ENCODE measurements around the gene FHOD3.
A peak's percentile ranks its signal among the peaks of the same experiment; 100 is the strongest.

Gene FHOD3

DNA sequence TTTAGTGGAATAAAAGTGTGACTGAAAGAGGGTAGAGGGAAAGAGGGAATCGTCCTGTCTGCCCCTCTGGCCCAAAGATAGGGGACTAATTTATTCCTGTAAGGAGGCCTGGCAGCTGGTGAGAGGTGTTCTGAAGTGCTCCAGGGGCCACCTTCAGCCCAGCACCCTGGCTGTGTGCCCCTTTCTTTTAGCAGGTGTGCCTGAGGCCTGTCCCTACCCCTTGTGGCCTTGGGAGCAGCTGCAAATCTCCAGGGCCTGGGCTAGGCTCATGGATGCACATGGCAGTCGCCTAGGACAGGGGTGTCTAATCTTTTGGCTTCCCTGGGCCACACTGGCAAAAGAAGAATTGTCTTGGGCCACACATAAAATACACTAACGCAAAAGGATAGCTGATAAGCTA is 37.3 kb downstream of the FHOD3 start:
- DNase-seq: no peak
- in situ Hi-C loops (cut with HindIII; ENCODE audit: low pct_ligation_motif_present, low sequenced_read_pairs): no loop called here
- no peaks in the 10 kb centered on the region for H3K27me3 ChIP-seq (replicated peaks)
- TF ChIP-seq, protein P1, sequence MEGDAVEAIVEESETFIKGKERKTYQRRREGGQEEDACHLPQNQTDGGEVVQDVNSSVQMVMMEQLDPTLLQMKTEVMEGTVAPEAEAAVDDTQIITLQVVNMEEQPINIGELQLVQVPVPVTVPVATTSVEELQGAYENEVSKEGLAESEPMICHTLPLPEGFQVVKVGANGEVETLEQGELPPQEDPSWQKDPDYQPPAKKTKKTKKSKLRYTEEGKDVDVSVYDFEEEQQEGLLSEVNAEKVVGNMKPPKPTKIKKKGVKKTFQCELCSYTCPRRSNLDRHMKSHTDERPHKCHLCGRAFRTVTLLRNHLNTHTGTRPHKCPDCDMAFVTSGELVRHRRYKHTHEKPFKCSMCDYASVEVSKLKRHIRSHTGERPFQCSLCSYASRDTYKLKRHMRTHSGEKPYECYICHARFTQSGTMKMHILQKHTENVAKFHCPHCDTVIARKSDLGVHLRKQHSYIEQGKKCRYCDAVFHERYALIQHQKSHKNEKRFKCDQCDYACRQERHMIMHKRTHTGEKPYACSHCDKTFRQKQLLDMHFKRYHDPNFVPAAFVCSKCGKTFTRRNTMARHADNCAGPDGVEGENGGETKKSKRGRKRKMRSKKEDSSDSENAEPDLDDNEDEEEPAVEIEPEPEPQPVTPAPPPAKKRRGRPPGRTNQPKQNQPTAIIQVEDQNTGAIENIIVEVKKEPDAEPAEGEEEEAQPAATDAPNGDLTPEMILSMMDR (IDR thresholded peaks at IDR 0.05; ENCODE audit: low read depth, low read length, missing control alignments): no peak
- no peak overlapping the region for H3K27ac ChIP-seq
- no peaks in the 10 kb centered on the region for H3K36me3 ChIP-seq (replicated peaks)
- no peak overlapping the region for H3K4me3 ChIP-seq (ENCODE audit: low read depth, low read length)

DNA sequence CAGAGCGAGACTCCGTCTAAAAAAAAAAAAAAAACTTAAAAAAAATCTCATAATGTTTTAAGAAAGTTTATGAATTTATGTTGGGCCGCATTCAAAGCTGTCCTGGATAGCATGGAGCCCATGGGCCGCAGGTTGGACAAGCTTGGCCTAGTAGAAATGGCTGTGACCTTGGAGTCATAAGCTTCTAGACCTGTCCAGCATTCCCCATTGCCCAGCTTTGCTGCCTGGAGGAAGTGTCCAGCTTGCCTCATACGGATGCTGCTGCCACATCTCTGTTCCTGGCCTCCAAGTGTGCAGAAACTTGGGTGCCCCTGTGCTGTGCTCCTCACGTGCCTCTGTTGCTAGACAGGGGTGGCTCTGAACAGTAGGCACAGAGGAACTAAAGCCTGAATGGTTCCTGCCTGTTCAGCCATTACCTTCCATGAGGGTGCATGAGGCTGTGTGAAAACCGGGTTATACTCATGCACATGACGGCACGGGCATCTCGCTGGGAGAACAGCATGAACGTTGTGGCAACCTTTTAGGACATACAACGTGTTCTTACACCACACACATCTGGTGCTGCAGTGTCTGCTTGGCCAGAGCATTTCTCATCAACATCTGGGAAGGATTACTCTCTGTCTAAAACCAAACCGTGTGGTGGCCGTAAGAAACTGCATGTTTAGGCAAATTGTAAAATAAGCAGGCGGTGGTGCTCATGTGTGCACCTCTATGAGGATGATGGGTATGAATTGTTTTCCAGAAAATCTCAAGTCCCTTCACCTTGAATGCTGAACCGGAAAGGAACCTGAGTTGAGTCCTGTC is 38.2 kb downstream of the FHOD3 start:
- Histone ChIP-seq H3K4me3 (ENCODE audit: low read depth, low read length) (no peak overlapping the region), H3K27me3 (replicated peaks) (no peaks in the 10 kb centered on the region), H3K27ac (no peak overlapping the region), H3K36me3 (replicated peaks) (no peaks in the 10 kb centered on the region)
- TF ChIP-seq, protein P1 (IDR thresholded peaks at IDR 0.05; ENCODE audit: low read depth, low read length, missing control alignments): peak; percentile 25
- in situ Hi-C loops (cut with HindIII; ENCODE audit: low pct_ligation_motif_present, low sequenced_read_pairs): no loop called here
- no peak for DNase-seq

DNA sequence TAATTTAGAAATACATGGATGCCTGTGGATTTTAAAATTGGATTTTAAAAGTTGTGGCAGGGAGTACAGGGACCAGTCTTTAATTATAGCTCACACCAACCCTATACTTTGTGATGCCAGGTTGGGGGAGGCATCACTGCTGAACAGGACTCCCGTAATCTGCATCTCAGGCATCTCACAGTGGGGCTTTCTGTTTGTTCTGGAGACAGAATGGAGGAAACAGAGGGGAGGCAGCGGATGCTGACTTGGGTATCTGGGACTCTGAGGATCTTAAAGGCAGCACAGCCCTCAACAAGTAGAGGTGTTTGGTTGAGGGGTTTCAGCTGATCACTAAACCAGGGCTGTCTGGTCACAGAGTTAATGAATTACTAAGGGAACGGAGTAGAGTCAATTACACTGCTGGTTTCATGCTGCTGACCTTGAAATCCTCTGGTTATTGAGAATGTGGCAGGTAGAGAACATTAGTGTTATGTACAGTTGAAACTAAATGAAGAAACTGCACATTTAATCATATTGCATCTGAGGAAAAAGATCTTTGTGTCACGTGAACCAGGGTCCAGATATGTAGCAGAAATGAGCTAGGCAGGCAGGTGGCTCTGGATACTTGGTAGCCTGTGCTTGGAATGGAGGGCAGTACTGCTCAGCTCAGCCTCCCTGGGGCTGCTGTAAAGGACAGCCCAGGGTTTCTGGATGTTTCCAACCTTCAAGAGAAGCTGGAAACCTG is 40.3 kb downstream of the FHOD3 start:
- TF ChIP-seq, protein P1 (IDR thresholded peaks at IDR 0.05; ENCODE audit: low read depth, low read length, missing control alignments): no peak
- no peak for DNase-seq
- Histone ChIP-seq H3K4me3 (ENCODE audit: low read depth, low read length) (no peak overlapping the region), H3K27ac (no peak overlapping the region), H3K27me3 (replicated peaks) (no peaks in the 10 kb centered on the region), H3K36me3 (replicated peaks) (no peaks in the 10 kb centered on the region)
- in situ Hi-C loops (cut with HindIII; ENCODE audit: low pct_ligation_motif_present, low sequenced_read_pairs): no loop called here

DNA sequence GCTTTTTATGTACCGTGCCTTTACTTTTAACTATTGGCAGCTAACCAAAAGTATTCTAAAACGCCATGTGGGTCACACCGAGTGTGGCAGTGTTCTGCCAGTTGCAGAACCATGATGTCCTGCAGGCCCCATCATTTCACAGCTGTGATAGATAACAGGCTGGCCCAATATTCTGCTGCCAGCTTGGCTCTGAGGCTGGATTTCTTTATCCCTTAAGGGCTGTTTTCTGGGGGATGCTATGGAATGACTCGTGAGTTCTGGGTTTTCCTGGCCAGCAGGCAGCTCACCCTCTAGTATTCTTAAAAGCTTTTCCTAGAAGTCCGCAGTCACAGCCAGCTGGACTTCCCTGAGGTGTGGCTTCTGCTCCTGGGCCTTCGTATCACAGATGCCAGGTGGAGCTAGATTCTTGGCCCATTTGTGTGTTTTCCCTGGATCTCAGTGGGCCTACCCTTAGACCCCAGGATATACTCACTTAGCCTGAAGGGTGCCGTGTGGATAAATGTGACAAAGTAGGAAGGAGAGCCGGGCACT is 41.0 kb downstream of the FHOD3 start:
- in situ Hi-C loops (cut with HindIII; ENCODE audit: low pct_ligation_motif_present, low sequenced_read_pairs): no loop called here

DNA sequence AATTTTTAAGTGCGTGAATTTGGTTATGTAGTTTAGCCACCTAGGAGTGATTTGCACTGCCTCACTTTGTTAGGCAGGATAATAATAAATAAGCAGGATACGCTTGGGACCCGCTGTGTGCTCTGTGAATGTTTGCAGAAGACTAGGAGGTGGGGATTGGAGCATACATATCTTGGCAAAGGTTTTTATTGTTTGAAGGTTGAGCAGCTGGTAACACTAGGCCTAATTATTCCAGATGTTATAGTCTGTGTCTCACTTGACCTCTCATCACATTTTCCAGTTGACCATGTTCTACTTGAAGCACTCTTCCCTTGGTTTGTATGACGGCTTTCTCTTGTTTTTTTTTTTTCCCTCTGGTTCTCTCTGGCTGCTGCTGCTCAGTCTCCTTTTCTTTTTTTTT is 42.7 kb downstream of the FHOD3 start:
- in situ Hi-C loops (cut with HindIII; ENCODE audit: low pct_ligation_motif_present, low sequenced_read_pairs): no loop called here

More for the DNA sequence above, 41.0 kb downstream of the FHOD3 start:
- DNase-seq: no peak
- H3K27me3 ChIP-seq (replicated peaks): no peaks in the 10 kb centered on the region
- TF ChIP-seq, protein P1 (IDR thresholded peaks at IDR 0.05; ENCODE audit: low read depth, low read length, missing control alignments): no peak
- no peaks in the 10 kb centered on the region for H3K36me3 ChIP-seq (replicated peaks)
- H3K27ac ChIP-seq: no peak overlapping the region
- no peak overlapping the region for H3K4me3 ChIP-seq (ENCODE audit: low read depth, low read length)

More for the DNA sequence above, 42.7 kb downstream of the FHOD3 start:
- TF ChIP-seq, protein P1 (IDR thresholded peaks at IDR 0.05; ENCODE audit: low read depth, low read length, missing control alignments): no peak
- Histone ChIP-seq H3K27me3 (replicated peaks) (no peaks in the 10 kb centered on the region), H3K4me3 (ENCODE audit: low read depth, low read length) (no peak overlapping the region), H3K36me3 (replicated peaks) (no peaks in the 10 kb centered on the region), H3K27ac (no peak overlapping the region)
- no peak for DNase-seq

Data from brain microvascular endothelial cell (primary cell).